SJCRH30 (cell line): ENCODE measurements around the gene MITF. TPM values are rescaled to one million over a fixed set of nuclear protein-coding genes. Genes with fewer than 3 reads are reported as not detected.
A peak's percentile ranks its signal among the peaks of the same experiment; 100 is the strongest.

Source experiments
- DNase-seq, 2 experiments: peaks; one replicate each; pipeline ENCODE4 v3.0.0-alpha.2; 2015 to 2020
- H3K27ac ChIP-seq: fragments of 250-450 bp; sonication (Bioruptor Pico); 2 replicates; pipeline ENCODE4 v1.5.1; 2020; ENCODE audit warnings: mild to moderate bottlenecking, moderate library complexity
- H3K27me3 ChIP-seq: fragments of 250-450 bp; sonication (Bioruptor Pico); 2 replicates; pipeline ENCODE4 v1.5.1; 2020; ENCODE audit warnings: mild to moderate bottlenecking, moderate library complexity
- H3K36me3 ChIP-seq: fragments of 250-450 bp; sonication (Bioruptor Pico); 2 replicates; pipeline ENCODE4 v1.5.1; 2020; ENCODE audit warnings: mild to moderate bottlenecking, moderate library complexity
- H3K4me1 ChIP-seq: fragments of 250-450 bp; sonication (Bioruptor Pico); 2 replicates; pipeline ENCODE4 v1.5.1; 2020; ENCODE audit warnings: mild to moderate bottlenecking, moderate library complexity
- H3K4me3 ChIP-seq: fragments of 250-450 bp; sonication (Bioruptor Pico); 2 replicates; pipeline ENCODE4 v1.5.1; 2020; ENCODE audit warnings: mild to moderate bottlenecking, moderate library complexity
- H3K9me3 ChIP-seq: fragments of 250-450 bp; sonication (Bioruptor Pico); replicated peaks from 2 replicates; pipeline ENCODE4 v1.5.1; 2020; ENCODE audit warnings: mild to moderate bottlenecking, moderate library complexity
- total RNA-seq: library from RNA; depleted of rRNA; stranded (reverse); fragments of >200 nt; shearing (Covaris generic); gene quantifications from 2 replicates; pipeline ENCODE4 v1.2.3, GENCODE V29; 2014

The MITF gene
- total RNA-seq, 1 experiment from 2014 or later, result 2.2 TPM

DNA sequence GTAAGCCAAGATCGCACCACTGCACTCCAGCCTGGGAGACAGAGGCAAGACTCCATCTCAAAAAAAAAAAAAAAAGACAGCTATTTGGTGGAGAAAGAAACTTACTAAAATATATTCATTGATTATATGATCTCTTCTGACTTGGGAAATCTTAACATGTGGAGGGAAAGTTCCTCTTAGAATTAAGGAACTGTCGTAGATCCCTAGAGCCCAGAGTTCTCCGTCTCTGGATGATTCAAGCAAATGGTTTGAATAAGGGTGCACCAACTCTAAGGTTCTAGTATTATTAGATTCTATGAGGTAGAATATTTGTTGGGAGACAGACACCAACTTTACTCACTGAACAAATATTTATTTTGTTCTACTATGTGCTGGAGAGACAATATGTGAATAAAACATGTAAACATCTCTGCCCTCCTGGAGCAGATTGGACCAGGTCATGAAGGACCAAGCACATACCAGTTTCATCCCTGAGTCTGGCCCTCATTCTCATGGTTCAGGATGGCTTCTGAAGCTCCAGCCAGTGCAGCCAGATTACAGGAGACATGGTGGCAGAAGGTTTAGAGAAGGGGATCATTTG is 129.7 kb downstream of the MITF start:
- no peak overlapping the region for H3K4me3 ChIP-seq
- H3K4me1 ChIP-seq, result no peaks in the 10 kb centered on the region
- H3K36me3 ChIP-seq, result no peaks in the 10 kb centered on the region
- H3K27ac ChIP-seq, result no peak overlapping the region
- no peaks in the 10 kb centered on the region for H3K9me3 ChIP-seq
- no peak for DNase-seq
- H3K27me3 ChIP-seq, result no peaks in the 10 kb centered on the region

GRCh38 chr3:69869643-69870042 is 130.4 kb downstream of the MITF start:
- no peaks in the 10 kb centered on the region for H3K4me1 ChIP-seq
- DNase-seq, result no peak
- H3K27ac ChIP-seq, result no peak overlapping the region
- no peaks in the 10 kb centered on the region for H3K27me3 ChIP-seq
- no peaks in the 10 kb centered on the region for H3K9me3 ChIP-seq
- H3K4me3 ChIP-seq, result no peak overlapping the region
- H3K36me3 ChIP-seq, result no peaks in the 10 kb centered on the region

GRCh38 chr3:69871251-69871650 is 132.0 kb downstream of the MITF start:
- Histone ChIP-seq H3K4me3 (no peak overlapping the region), H3K9me3 (no peaks in the 10 kb centered on the region), H3K36me3 (no peaks in the 10 kb centered on the region), H3K4me1 (no peaks in the 10 kb centered on the region), H3K27ac (no peak overlapping the region), H3K27me3 (no peaks in the 10 kb centered on the region)
- DNase-seq, result peak in 1 of 2 experiments; percentile 3

DNA sequence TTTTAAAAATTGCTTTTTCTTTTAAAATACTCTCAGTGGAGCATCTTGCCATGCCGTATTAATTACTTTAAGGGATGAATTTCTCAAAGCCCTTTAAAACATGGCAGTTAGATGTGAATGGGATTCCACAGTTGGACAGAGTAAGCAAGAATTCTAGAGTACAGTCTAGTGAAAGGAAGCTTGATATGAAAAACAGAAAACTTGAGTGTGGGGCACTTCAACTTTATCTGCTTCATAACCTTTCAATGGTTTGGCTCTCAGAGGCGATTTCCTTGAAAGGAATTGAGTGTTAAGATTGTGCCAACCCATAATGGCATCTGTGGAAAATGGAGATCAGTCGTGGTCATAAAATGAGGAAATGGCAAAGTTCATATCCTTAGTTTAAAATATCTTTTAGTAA is 132.6 kb downstream of the MITF start:
- no peaks in the 10 kb centered on the region for H3K27me3 ChIP-seq
- DNase-seq, result no peak
- H3K4me3 ChIP-seq, result no peak overlapping the region
- H3K4me1 ChIP-seq, result no peaks in the 10 kb centered on the region
- H3K36me3 ChIP-seq, result no peaks in the 10 kb centered on the region
- H3K9me3 ChIP-seq, result no peaks in the 10 kb centered on the region
- H3K27ac ChIP-seq, result no peak overlapping the region

- DNase-seq, result no peak
- Histone ChIP-seq H3K4me3 (no peak overlapping the region), H3K27ac (no peak overlapping the region), H3K9me3 (no peaks in the 10 kb centered on the region), H3K36me3 (no peaks in the 10 kb centered on the region), H3K27me3 (no peaks in the 10 kb centered on the region), H3K4me1 (no peaks in the 10 kb centered on the region)
Observed at GRCh38 chr3:69872783-69873378, 133.6 kb downstream of the MITF start.

- H3K36me3 ChIP-seq, result no peaks in the 10 kb centered on the region
- no peaks in the 10 kb centered on the region for H3K9me3 ChIP-seq
- no peak overlapping the region for H3K27ac ChIP-seq
- H3K27me3 ChIP-seq, result no peaks in the 10 kb centered on the region
- no peak for DNase-seq
- H3K4me3 ChIP-seq, result no peak overlapping the region
- no peaks in the 10 kb centered on the region for H3K4me1 ChIP-seq
Observed at GRCh38 chr3:69876073-69876472, 136.8 kb downstream of the MITF start.

- Histone ChIP-seq H3K36me3 (no peaks in the 10 kb centered on the region), H3K4me1 (no peaks in the 10 kb centered on the region), H3K27ac (no peak overlapping the region), H3K4me3 (no peak overlapping the region), H3K9me3 (no peaks in the 10 kb centered on the region), H3K27me3 (no peaks in the 10 kb centered on the region)
- DNase-seq, result no peak
Observed at GRCh38 chr3:69878254-69878653, 139.0 kb downstream of the MITF start.

GRCh38 chr3:69879051-69879450 is 139.8 kb downstream of the MITF start:
- Histone ChIP-seq H3K27me3 (no peaks in the 10 kb centered on the region), H3K27ac (no peak overlapping the region), H3K4me1 (no peaks in the 10 kb centered on the region), H3K9me3 (no peaks in the 10 kb centered on the region), H3K4me3 (no peak overlapping the region), H3K36me3 (no peaks in the 10 kb centered on the region)
- no peak for DNase-seq

DNA sequence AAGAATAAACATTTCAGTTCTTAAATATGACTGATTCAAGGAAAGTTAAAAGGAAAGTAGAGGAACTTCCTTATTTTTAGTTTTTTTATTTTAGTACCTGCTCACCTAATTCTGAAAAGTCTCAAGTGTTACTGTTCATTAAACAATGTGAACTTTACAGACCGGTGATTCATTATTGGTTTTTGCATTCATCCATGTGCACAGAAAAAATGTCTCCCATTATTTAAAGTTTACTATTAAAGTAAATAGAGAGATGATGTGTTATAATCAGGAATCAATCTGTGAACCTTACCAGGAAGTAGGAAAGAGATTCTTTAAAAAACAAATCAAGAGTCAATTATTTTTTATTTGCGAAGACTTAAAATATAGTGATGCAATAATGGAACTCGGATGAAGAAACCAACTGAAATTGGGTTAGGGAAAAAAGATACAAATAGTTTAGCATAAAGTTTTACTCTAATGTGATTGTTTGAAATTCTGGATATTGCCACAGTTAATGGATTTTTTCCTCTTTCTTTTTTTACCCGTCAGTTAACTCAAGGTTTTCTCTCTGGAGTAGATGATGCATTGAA is 140.9 kb downstream of the MITF start:
- Histone ChIP-seq H3K4me1 (no peaks in the 10 kb centered on the region), H3K36me3 (no peaks in the 10 kb centered on the region), H3K27ac (no peak overlapping the region), H3K4me3 (no peak overlapping the region), H3K27me3 (no peaks in the 10 kb centered on the region), H3K9me3 (no peaks in the 10 kb centered on the region)
- DNase-seq, result no peak

- Histone ChIP-seq H3K9me3 (no peaks in the 10 kb centered on the region), H3K36me3 (no peaks in the 10 kb centered on the region), H3K27ac (no peak overlapping the region), H3K4me1 (no peaks in the 10 kb centered on the region), H3K27me3 (no peaks in the 10 kb centered on the region), H3K4me3 (no peak overlapping the region)
- no peak for DNase-seq
Observed at GRCh38 chr3:69881051-69881450, 141.8 kb downstream of the MITF start.

DNA sequence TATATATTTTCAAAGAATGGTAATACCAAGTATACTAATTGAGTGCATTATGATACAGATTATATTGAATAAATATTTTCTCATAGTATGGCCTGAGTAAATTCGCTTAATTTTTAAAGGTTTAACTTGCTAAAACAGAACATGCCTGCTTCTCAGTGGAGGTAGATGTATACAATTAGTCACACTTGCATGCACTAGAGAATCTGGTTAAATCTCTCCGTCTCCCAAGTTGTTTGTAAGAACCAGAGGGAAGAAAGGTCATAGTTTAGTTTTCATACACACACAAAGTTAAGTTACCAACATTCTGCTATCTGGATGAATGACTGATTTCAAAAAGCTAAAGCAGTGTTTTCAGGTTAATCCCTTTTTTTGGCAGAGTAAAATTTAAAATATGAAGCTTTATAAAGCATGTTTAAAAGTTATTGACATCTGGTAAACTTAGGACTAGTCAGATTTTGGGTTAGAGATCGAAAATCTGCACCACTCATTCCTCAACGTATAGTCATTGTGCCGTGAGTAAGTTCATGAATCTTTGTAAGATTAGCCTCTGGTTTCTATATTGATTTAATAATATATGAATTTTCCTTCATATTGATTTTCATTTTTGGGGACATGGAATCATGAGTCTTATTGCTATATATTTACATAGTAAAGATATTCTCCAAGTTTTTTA is 142.6 kb downstream of the MITF start:
- Histone ChIP-seq H3K36me3 (no peaks in the 10 kb centered on the region), H3K4me3 (no peak overlapping the region), H3K4me1 (no peaks in the 10 kb centered on the region), H3K27ac (no peak overlapping the region), H3K27me3 (no peaks in the 10 kb centered on the region), H3K9me3 (no peaks in the 10 kb centered on the region)
- DNase-seq, result peak in 1 of 2 experiments; percentile 5

- no peak for DNase-seq
- no peak overlapping the region for H3K27ac ChIP-seq
- H3K4me1 ChIP-seq, result no peaks in the 10 kb centered on the region
- H3K27me3 ChIP-seq, result no peaks in the 10 kb centered on the region
- H3K9me3 ChIP-seq, result no peaks in the 10 kb centered on the region
- H3K36me3 ChIP-seq, result no peaks in the 10 kb centered on the region
- no peak overlapping the region for H3K4me3 ChIP-seq
Observed at GRCh38 chr3:69882560-69882959, 143.3 kb downstream of the MITF start.

GRCh38 chr3:69888040-69888942 is 149.0 kb downstream of the MITF start:
- no peaks in the 10 kb centered on the region for H3K36me3 ChIP-seq
- no peak overlapping the region for H3K27ac ChIP-seq
- no peaks in the 10 kb centered on the region for H3K9me3 ChIP-seq
- H3K4me1 ChIP-seq, result no peaks in the 10 kb centered on the region
- H3K4me3 ChIP-seq, result no peak overlapping the region
- DNase-seq, result no peak
- no peaks in the 10 kb centered on the region for H3K27me3 ChIP-seq

GRCh38 chr3:69888943-69889315 is 149.7 kb downstream of the MITF start:
- DNase-seq, result no peak
- Histone ChIP-seq H3K36me3 (no peaks in the 10 kb centered on the region), H3K9me3 (no peaks in the 10 kb centered on the region), H3K27ac (no peak overlapping the region), H3K4me3 (no peak overlapping the region), H3K4me1 (no peaks in the 10 kb centered on the region), H3K27me3 (no peaks in the 10 kb centered on the region)

GRCh38 chr3:69890084-69890483 is 150.8 kb downstream of the MITF start:
- Histone ChIP-seq H3K36me3 (no peaks in the 10 kb centered on the region), H3K27ac (no peak overlapping the region), H3K9me3 (no peaks in the 10 kb centered on the region), H3K4me1 (no peaks in the 10 kb centered on the region), H3K27me3 (no peaks in the 10 kb centered on the region), H3K4me3 (no peak overlapping the region)
- no peak for DNase-seq
